Endometrial microvascular endothelial cells (primary cell): ENCODE measurements around the gene LDLRAD1. TPM values are rescaled to one million over a fixed set of nuclear protein-coding genes. Genes with fewer than 3 reads are reported as not detected.
"Not testable (repeated sequence)": the region's sequence is repeated elsewhere in the genome, so short reads cannot be mapped to it uniquely, and the experiment has no call there.

ENCODE experiments used
- in situ Hi-C: cut with HindIII; loops from 2 replicates; pipeline ENCODE4 v1.10.0; 2017; ENCODE audit warnings: low sequenced_read_pairs, low pct_unique_long_range_greater_than_20kb; ENCODE audit errors: inconsistent ontology term
- total RNA-seq: library from RNA; depleted of rRNA; stranded (reverse); fragments of >200 nt; gene quantifications from one replicate; pipeline ENCODE4 v1.2.3, GENCODE V29; 2015; ENCODE audit errors: inconsistent ontology term

LDLRAD1 gene, protein sequence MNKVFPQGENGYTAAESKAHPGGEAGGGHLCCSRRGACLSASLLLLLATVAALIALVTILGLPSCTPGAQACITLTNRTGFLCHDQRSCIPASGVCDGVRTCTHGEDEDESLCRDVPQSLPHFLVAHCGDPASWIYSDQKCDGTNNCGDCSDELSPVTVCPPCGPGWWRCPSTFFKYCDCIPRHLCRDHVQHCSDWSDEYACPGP
- not detected for total RNA-seq

DNA sequence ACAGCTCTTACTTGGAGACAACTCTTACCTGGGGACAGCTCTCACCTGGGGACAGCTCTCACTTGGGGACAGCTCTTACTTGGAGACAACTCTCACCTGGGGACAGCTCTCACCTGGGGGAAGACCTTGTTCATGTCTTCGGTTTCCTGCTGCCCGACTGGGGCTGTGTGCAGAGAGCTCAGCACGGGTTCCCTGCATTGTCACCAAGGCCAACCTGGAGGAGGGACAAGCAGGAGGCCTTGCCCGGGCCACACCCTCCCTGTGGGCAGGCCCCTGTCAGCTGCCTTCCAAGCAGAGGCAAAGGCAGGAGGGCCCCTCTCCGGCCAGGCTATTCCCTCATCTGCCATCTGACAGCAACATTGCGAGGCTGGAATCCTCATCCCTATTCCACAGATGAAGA is at the start of gene LDLRAD1:
Gene LDLRAD1, minus strand, starts transcription at position 208 of the 400 bp plus-strand sequence. Its CDS starts 74 bp downstream, at position 134.
- in situ Hi-C loops: no loop called here

DNA sequence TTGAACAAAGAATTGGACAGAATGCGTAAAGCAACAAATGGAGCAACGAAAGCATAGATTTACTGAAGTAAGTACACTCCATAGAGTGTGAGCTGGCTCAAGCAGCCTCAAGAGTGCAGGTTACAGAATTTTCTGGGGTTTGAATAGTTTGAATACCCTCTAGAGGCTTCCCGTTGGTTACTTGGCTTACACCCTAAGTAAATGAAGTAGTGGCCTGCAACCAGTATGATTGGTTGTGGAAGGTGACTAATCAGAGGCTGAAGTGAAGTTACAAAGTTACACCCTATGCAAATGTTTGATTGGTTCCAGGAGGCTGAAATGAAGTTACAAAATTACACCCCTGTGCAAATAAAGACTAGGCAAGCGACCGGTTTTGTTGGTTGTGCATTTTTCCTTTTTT is 46.3 kb upstream of the LDLRAD1 start:
- in situ Hi-C loops: no loop called here

DNA sequence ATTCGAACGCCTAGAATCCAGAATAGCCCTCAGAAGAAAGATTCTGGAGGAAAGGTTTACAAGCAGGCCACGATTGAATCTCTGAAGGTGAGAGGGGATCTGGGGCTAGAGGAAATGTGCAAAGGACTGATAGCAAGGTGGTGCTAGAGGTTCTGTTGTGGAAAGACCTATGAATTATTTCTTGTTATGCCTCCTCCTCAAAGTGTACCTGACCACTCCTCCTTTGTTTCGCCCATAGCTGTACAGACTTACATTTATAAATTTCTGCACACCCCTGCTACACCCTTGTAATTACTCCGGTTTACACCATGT is 36.4 kb upstream of the LDLRAD1 start:
- in situ Hi-C loops: no loop called here

DNA sequence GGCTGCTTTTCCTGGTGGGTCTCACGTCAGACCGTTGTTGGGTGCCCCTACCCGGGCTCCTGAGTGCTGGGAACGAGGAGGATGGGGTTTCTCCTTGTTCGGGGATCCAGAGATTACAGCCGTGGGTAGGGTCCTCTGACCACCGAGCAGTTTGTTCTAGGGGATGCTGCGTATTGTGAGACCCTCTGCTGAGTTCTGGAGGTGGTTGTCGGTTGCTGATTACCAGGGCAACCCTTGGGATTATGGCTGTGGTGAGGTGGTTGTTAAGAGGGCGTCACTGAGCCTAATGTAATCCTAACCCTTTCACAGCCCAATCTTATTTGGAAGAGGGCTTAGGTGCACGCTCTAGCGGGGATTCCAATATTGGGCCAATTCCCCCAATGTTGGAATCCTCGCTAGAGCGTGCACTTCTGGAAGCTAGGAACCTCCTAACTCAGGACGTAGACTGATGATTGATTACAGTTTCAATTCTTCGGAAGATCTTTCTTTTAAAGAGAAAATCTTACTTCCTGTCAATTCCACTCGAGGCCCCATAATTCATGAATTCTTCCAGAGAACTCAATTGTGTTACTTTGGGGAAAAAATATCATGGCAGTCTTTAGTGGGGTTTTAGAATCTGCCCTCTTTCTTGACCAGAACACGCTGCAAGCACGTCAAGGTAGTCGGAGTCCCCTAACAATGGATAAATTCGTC is 35.9 kb upstream of the LDLRAD1 start:
- in situ Hi-C loops: no loop called here

DNA sequence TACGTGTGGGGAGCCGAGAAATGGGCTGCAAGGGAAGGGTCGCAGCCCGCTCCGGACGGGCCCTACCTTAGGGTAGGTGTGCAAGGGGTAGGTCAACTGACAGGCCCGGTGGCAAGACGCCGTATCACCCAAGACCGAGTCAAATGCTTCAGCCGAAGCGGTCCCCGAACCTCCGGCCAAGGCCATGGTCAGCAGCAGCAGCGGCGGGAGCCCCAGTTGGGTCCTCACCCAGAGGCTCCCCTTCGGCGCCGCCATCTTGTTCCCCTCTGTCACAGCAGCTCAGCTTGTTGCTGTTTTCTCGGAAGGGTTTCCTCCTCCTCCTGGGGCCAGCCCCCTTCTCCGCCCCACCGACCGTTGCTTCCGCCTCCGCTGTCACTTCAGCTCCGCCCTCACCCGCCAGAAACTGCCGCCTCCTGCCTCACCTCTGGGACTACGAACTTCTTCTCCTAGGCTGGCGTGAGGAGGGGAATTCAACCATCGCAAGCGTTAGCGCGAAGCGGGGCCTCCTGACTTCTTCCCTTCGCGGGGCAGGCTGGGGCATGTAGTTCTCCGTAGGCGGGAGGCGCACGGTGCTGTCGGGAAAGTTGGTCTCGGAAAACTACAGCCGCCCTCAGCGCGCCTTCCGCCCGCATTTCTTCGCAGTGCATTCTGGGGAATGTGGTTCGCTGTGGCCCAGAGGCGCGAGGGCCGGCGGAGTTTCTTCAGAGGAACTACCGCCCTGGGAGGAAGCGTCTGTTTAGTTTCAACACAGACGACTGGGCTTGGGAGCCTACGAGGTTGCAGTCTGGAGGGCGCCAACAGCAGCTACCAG is 35.2 kb upstream of the LDLRAD1 start, which contains the start of the genes TCEANC2 and TMEM59:
Gene TCEANC2, plus strand, starts transcription at position 675 of the 811 bp plus-strand sequence. CDS start 815 bp downstream, outside the sequence.
Gene TMEM59, minus strand, starts transcription at position 271 of the 811 bp plus-strand sequence. Its CDS starts 16 bp downstream, at position 255.
- in situ Hi-C loops: no loop called here

DNA sequence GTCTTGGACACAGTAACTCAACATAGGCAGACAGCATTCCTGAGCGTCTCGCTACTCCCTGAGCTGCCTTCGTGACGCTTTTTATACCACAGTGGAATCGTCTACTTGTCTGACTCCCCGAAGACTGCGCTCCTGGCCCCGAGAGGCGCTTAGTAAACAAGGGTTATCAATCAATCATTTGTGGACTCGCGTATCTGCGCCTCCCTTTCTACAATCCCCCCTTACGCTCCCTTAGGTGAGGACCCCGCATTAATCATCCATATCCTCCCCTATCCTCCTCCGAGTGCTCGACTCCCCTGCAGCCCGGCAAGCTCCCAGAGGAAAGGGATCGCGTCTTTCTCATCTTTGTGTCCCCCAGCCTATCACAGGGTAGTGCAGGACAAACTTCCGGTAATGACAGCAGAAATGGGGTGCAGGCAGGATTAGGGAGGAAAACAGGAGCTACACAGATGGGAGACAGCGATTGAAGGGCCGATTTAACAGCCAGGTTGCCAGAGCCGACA is 34.5 kb upstream of the LDLRAD1 start:
- in situ Hi-C loops: no loop called here

DNA sequence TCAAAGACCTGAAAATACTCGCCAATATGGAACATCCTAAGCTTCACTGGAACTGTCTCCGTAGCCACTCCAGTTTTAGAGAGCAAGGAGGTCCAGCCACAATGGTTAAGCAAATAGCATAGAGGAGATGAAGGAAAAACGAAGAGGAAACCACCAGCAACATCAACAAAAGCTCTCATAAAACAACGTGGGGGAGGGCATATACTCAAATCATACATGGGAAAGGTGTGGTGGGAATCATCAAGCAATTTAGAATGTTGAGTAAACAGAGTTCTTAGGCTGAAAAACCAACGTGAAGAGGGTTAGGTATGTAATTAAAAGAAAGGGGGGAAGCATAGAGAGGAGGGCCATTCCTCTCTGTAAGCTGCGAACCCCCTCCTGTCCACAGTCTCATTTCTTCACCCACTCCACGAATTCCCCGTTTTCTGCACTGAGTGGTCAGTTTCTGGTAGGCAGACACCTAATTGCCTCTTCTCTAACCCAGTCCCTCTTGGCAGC is 34.0 kb upstream of the LDLRAD1 start:
- in situ Hi-C loops: no loop called here

DNA sequence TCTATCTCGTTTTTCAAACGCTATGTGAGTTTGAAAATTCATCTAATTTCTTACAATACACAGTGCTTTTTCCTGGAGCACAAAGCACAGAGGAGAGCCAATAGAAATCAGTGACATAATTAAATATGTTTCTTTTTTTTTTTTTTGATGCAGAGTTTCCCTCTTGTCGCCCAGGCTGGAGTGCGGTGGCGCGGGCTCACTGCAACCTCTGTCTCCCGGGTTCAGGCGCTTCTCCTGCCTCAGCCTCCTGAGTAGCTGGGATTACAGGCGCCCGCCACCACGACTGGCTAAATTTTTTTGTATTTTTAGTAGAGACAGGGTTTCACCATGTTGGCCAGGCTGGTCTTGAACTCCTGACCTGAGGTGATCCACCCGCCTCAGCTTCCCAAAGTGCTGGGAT is 32.4 kb upstream of the LDLRAD1 start:
- in situ Hi-C loops: not testable (repeated sequence)

DNA sequence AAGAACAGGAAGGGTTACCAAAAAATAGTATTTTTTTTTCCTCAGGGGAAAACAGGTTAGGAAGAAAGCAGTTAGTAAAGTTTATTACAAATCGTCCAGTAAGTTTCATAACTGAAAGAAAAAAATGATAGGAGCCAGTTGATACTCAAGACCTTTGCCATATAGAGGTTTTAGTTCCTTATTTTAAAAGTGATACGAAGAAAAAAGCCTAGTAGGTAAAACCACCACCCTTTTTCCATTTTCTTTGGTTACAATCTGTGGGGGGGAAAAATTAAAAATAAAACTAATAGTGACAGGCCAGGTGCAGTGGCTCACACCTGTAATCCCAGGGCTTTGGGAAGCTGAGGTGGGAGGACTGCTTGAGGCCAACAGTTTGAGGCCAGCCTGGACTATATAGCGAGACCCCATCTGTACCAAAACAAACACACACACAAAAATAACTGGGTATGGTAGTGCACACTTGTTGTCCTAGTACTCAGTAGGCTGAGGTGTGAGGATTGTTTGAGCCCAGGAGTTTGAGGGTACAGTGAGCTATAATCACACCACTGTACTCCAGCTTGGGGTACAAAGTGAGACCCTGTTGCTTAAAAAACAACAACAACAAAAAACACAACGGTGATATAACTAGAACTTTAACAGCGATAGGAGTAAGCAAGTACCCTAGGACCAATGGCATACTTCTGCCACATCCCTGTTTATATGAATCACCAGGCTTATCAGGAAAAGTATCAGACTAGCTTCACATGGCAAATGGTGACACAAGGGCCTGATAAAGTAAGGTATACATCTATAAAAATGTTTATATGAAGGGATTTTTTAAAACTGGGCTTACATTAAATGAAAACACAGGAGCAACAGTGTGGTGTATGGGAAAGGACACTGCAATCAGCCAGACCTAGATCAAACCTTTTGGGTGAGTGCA is 29.7 kb upstream of the LDLRAD1 start:
- in situ Hi-C loops: no loop called here

DNA sequence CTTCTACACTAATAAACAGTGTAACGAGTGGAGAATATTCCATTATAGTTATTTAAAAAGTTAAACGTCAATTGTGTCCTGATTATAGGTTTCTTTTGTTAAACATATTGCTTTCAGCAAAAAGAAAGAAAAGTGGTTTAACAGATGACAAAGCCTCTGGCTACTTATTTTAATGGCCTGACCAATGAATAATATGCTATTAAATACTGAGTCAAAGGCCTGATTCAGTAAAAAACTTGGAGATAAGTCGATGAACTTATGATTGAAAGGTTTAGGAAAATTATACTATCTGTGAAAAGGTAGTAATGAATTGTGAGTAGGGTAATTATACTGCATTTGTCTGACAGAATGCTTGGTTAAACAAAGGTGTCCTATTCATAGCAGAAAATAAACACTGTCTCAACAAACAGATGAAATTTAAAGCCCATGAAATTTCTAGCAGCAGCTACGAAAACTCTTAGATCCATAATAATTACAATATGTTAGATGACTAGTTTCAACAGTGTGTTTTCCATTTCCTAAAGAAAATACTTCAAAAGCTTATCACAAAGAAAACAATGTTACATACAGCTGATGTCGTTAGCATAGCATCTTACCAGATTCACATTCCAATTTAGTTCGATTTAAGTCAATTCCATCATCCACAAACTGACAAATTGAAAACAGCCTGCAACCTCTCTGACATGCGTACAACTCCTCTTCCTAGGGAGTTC is 28.8 kb upstream of the LDLRAD1 start:
- in situ Hi-C loops: no loop called here

DNA sequence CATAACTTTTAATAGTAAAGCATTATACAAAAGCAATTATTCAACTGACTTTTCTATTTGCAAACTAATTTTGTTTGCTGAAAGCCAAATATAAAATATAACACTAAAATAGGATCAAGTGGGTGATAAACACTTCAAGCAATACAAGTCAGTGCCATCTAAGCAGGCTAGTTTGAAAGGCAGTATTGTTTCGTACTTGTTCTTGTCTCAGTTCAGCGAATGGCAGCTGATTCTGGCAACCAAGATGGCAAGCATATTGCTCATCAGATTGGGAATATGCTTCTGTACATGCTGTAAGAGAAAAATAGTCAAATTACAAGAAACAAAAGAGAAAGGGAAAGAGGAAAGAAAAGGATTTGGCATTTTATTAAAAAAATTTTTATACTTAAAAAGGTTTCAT is 27.5 kb upstream of the LDLRAD1 start:
- in situ Hi-C loops: no loop called here

DNA sequence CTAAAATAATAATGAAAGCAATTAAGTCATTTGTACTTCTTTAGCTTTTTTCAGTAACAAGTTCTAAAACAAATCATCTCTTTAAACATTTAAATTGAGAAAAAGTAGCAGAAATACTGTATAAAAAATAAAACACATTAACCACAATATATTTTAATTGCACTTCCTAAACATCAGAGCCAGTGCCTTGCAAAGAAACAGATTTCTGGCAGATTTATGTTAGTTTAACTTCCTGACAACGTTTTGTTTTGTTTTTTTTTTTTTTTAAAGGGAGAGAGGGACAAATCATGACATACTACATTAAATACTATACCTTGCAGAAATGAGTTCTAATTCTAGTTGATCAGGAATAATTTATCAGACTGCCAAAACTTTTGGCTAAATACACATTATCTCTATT is 23.8 kb upstream of the LDLRAD1 start:
- in situ Hi-C loops: no loop called here

DNA sequence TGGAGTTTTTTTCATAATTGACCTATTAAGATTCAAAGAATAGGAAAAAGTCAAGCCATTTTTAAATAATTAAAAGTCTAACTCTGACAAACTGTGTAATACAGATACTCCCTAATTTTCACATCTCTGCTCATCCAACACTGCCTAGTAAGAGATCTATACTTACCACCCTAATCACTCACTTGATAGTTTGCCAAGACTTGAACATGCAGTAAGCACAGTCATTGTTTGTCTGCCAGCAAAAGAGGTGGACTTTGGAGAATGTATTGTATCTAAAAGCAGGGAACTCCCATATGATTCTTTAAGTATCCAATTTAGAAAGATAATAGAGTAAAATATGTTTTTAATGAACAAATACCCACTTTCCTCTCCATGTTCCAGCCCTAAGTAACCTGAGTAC is 19.5 kb upstream of the LDLRAD1 start:
- in situ Hi-C loops: no loop called here

DNA sequence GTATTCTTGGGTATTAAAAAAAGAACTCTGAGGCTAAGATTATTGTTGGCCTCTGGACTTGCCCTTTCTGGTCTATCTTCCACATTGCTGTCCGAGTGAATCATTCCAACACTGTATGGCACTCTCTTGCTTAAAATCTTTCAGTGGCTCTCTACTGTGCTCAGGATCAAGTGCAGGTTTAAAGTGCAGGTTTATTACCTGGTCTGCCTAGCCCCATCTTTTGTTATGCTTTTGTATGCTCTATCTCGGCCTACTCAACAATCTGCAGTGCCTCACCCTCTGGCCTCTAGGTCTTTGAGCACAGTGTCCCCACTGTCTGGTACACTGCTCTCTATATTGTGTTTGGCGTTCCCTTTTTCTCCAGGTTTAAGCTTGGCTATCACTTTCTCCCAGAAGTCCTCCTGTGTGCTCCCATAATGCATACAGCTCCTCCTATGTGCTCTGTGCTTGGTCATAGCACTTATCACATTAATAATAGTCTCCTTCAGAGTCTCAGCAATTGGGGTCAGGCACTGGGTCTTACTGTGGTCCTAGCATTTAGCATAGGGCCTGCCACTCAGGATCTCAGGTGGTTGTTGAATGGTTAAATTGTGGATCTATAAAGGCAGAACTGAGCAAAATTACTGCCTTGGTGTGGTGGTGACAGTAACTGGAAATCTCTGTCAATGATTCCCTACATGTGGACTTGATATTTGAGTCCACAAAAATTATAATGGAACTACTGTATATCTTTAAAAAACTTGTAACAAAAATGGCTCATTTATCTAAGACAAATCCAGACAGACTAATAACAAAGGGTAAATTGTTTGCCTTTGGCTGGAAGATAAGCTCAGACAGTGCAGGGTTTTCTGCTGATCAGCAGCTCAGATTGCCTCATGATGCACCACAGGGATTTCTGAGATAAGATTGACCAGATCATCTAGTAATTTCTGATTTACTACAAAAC is 10.6 kb upstream of the LDLRAD1 start:
- in situ Hi-C loops: no loop called here

DNA sequence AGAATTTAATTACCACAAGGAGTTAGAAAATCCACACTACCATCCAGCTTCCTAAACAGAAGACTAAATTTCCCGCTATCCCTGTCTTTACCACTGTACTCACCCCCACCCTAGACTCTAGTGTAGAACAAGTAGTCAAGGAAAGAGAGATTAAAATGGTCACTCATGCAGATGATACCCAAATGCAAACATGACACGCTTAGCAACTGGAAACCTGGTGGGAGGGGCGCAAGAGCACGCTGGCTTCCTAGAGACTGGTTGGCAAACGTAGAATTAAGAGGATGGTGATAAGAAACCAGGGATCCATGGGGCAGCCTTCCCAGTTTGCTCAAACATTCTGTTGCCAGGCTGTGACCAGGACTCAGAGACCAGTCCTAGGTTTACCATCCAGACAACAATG is 9.9 kb upstream of the LDLRAD1 start:
- in situ Hi-C loops: no loop called here

DNA sequence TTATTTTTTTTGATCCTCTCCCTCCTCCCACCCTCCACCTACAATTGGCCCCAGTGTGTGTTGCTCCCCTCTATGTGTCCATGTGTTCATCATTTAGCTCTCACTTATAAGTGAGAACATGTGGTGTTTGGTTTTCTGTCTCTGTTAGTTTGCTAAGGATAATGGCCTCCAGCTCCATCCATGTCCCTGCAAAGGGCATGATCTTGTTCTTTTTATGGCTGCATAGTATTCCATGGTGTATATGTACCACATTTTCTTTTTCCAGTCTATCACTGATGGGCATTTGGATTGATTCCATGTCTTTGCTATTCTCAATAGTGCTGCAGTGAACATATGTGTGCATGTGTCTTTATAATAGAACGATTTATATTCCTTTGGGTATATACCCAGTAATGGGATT is 6.8 kb upstream of the LDLRAD1 start:
- in situ Hi-C loops: not testable (repeated sequence)

DNA sequence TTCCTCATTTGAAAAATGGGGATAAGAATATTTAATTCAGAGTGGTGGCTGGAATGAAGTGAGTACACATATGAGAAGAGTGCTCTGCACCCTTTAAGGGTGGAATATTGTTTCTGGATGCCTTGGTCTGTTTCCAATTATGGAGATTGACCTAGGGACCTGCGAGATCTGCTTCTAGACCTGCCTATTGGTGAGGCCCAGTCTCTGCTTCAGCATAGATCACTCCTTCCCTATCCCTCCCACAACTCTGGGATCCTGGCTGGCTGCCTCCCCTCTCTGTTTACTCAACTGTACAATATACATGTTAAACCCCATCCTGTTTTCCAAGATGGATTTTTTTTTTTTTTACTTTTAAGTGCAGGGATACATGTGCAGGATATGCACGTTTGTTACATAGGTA is 6.4 kb upstream of the LDLRAD1 start:
- in situ Hi-C loops: no loop called here
